ENCODE measurements around the gene TM4SF5. TPM values are rescaled to one million over a fixed set of nuclear protein-coding genes. Genes with fewer than 3 reads are reported as not detected.

The TM4SF5 gene
- total RNA-seq, 1 experiment from 2014 or later, result not detected

DNA sequence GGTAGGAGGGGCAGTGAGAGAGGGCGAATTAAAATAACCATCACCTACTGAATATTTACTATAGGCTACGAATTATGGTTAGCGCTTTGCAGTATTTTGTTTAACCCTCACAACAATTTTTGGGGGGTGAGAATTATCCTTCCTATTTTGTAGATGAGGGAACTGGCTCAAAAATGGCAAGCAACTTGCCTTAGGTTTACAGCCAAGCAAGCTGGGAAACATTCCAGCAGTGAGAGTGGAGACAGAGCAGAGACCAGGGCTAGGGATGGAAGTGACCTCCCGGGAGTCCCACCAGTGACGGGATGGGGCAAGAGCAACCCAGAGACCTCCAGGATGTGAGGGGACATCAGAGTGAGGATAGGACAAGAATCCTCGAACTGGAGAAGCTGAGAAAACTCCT lies 14.8 kb downstream of the TM4SF5 start:
- Histone ChIP-seq H4K20me1 (ENCODE audit: insufficient read depth) (no peaks in the 10 kb centered on the region), H3K36me3 (ENCODE audit: control insufficient read depth in 1 of 2, insufficient read depth in 2 of 2, low read length in 2 of 2) (no peaks in the 10 kb centered on the region), H2AFZ (ENCODE audit: low read depth, low read length, poor library complexity, severe bottlenecking) (no peak overlapping the region), H3K9me2 (ENCODE audit: insufficient read depth) (no peaks in the 10 kb centered on the region), H3K79me2 (ENCODE audit: insufficient read depth, low read length) (peaks cover 8% of the 10 kb centered on the region; the same call in 1 of the 2 replicates), H3K9me3 (ENCODE audit: control insufficient read depth in 1 of 2, insufficient read depth in 1 of 2, low read depth in 1 of 2, low read length in 2 of 2) (no peaks in the 10 kb centered on the region), H3K27ac (ENCODE audit: low read depth, low read length) (no peak overlapping the region), H3K4me2 (ENCODE audit: low read length) (no peak overlapping the region), H3K4me1 (ENCODE audit: control insufficient read depth in 1 of 2, insufficient read depth in 2 of 2, low read length in 2 of 2) (peaks cover 25 to 36% of the 10 kb centered on the region in 2 experiments), H3K27me3 (ENCODE audit: insufficient read depth, low read length) (no peaks in the 10 kb centered on the region), H3K9ac (ENCODE audit: low read length) (no peak overlapping the region), H3K4me3 (replicated peaks in 1 of 2; ENCODE audit: low read depth in 1 of 2, low read length in 2 of 2) (no peak overlapping the region)
- POLR2A ChIA-PET, result no interaction called here
- intact Hi-C loops (cut with micrococcal nuclease), result no loop called here
- BruUV-seq (replicated peaks), result no TSS peak
- ATAC-seq, result no peak
- no peak for TF ChIP-seq POLR2A (IDR thresholded peaks at IDR 0.05; ENCODE audit: borderline replicate concordance, extremely low read depth, insufficient read depth, insufficient read length)
- no peak for TF ChIP-seq CBX3 (IDR thresholded peaks at IDR 0.05; ENCODE audit: low read depth)
- no peak for TF ChIP-seq POLR2AphosphoS5 (IDR thresholded peaks at IDR 0.05; ENCODE audit: low read depth, low read length)
- TF ChIP-seq CEBPB (IDR thresholded peaks at IDR 0.05; ENCODE audit: low read depth), result no peak
- TF ChIP-seq TCF7L2 (IDR thresholded peaks at IDR 0.05; ENCODE audit: borderline replicate concordance, extremely low read depth, insufficient read depth, insufficient read length), result no peak
- TF ChIP-seq SP1 (IDR thresholded peaks at IDR 0.05; ENCODE audit: low read depth), result no peak
- no peak for TF ChIP-seq EZH2 (IDR thresholded peaks at IDR 0.05)
- no peak for TF ChIP-seq RAD21 (IDR thresholded peaks at IDR 0.05; ENCODE audit: low read depth)
- no peak for TF ChIP-seq FOSL1 (IDR thresholded peaks at IDR 0.05; ENCODE audit: low read depth)
- TF ChIP-seq, protein P1, sequence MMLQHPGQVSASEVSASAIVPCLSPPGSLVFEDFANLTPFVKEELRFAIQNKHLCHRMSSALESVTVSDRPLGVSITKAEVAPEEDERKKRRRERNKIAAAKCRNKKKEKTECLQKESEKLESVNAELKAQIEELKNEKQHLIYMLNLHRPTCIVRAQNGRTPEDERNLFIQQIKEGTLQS (IDR thresholded peaks at IDR 0.05), result no peak
- TF ChIP-seq, protein P2, sequence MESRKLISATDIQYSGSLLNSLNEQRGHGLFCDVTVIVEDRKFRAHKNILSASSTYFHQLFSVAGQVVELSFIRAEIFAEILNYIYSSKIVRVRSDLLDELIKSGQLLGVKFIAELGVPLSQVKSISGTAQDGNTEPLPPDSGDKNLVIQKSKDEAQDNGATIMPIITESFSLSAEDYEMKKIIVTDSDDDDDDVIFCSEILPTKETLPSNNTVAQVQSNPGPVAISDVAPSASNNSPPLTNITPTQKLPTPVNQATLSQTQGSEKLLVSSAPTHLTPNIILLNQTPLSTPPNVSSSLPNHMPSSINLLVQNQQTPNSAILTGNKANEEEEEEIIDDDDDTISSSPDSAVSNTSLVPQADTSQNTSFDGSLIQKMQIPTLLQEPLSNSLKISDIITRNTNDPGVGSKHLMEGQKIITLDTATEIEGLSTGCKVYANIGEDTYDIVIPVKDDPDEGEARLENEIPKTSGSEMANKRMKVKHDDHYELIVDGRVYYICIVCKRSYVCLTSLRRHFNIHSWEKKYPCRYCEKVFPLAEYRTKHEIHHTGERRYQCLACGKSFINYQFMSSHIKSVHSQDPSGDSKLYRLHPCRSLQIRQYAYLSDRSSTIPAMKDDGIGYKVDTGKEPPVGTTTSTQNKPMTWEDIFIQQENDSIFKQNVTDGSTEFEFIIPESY (IDR thresholded peaks at IDR 0.05; ENCODE audit: extremely low read depth, insufficient replicate concordance, low read length), result no peak
- TF ChIP-seq, protein P3, sequence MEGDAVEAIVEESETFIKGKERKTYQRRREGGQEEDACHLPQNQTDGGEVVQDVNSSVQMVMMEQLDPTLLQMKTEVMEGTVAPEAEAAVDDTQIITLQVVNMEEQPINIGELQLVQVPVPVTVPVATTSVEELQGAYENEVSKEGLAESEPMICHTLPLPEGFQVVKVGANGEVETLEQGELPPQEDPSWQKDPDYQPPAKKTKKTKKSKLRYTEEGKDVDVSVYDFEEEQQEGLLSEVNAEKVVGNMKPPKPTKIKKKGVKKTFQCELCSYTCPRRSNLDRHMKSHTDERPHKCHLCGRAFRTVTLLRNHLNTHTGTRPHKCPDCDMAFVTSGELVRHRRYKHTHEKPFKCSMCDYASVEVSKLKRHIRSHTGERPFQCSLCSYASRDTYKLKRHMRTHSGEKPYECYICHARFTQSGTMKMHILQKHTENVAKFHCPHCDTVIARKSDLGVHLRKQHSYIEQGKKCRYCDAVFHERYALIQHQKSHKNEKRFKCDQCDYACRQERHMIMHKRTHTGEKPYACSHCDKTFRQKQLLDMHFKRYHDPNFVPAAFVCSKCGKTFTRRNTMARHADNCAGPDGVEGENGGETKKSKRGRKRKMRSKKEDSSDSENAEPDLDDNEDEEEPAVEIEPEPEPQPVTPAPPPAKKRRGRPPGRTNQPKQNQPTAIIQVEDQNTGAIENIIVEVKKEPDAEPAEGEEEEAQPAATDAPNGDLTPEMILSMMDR (IDR thresholded peaks at IDR 0.05 in 2 of 3, conservative IDR thresholded peaks at IDR 0.05 in 1 of 3; ENCODE audit: borderline replicate concordance in 1 of 3, insufficient read depth in 1 of 3, low read depth in 2 of 3, low read length in 2 of 3), result no peak
- CTCF ChIA-PET, result no interaction called here
- no peak for DNase-seq (ENCODE audit: low read depth, low spot score)
- RAD21 ChIA-PET (ENCODE audit: low non-redundant PET in 1 of 2, low total read pairs in 2 of 2, uncharacterized antibody in 2 of 2, unreplicated experiment in 2 of 2), result interaction anchor here in 1 of 2 experiments (1.2 kb wide), 1 partner anchor 90 kb away, joined by 3 read pairs; no protein-coding TSS in a partner anchor
